GM19238 (cell line): ENCODE results near the gene ERGIC3.

Source experiments
- DNase-seq: peaks from one replicate; pipeline ENCODE4 v3.0.0; 2011; ENCODE audit warnings: low spot score; ENCODE audit not compliant: insufficient read length

The ERGIC3 gene

DNA sequence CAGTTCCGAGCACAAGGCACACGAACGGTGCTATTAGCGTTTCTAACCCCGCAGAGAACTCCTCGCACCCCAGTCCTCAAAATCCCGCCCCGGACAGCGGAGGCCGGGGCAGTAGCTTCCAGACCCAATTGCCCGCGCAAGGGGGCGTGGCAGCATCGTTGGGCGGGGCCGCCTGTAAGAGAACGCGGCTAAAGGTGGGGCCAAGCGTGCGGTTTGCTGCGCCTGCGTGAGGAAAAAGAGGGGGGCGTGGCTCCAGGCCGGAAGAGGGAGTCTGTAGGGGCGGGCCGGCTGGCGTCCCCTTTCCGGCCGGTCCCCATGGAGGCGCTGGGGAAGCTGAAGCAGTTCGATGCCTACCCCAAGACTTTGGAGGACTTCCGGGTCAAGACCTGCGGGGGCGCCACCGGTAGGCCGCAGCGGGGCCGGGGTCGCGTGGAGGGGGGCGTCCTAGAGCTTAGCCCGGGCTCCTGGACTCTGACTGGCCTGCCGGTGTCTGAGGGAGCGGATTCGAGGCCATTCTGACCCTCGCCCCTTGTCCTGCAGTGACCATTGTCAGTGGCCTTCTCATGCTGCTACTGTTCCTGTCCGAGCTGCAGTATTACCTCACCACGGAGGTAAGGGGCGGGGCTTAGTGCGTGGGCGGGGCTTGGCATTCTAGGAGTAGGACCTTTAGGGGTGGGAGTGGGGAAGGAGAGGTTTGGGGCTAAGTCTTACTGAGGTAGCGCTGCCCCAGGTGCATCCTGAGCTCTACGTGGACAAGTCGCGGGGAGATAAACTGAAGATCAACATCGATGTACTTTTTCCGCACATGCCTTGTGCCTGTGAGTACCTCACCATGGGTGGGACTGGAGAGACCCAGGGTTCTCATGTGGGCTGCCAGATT is at the start of gene ERGIC3:
TSS of gene ERGIC3 (plus strand) at position 296 of the 880 bp plus-strand sequence. CDS start at position 316, 20 bp downstream.
- DNase-seq, result peak; percentile 89

DNA sequence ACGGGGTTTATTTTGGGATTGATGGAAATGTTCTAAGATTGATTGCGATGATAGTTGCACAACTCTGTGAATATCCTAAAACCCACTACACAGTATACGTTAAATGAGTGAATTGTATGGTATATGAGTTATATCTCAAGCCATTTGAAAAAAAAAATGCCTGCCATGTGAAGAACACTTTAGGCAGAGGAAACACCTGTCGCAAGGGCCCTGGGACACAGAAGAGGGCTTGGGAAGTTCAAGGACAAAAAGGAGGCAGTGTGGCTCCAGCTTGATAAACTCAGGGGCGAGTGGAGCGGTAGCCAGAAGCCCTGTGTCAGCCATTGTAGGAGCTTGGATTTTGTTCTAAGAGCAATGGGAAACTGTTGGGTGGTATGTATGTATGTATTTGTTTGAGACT is 49.5 kb upstream of the ERGIC3 start:
- no peak for DNase-seq

DNA sequence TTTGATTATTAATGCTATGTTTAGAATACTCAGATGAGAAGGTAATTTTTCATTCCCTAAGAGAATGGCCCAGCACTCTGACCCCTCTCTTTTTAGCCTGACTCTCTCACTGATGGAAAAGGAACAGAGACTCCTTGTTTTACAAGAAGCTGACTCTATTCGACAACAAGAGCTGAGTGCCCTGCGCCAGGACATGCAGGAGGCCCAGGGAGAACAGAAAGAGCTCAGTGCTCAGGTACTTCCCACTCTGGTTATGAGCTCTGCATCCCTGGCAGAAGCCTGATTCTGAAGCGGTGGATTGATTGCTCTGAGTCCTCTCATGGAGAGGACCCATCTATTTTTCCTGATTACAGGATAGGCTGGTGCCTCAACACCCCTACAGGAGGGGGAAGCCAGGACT is 45.4 kb upstream of the ERGIC3 start:
- no peak for DNase-seq

DNA sequence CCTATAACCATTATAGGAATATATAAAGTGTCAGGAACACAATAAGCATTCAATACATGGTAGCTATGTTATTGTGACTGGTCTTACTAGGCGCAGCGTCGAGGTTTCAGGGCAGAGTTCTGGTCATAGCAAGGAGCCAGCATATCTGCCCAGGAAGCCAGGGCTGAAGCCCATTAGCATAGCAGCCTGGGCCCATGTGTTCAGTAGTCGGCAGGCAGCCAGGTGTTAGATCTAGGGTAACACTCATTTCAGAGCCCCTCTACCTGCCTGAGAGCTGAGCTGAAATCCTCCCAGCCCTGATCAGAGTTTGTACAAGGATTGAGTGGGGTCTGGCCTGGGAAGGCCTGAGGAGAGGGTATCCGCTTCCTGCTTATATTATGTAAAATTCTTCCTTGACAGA is 44.6 kb upstream of the ERGIC3 start:
- no peak for DNase-seq

DNA sequence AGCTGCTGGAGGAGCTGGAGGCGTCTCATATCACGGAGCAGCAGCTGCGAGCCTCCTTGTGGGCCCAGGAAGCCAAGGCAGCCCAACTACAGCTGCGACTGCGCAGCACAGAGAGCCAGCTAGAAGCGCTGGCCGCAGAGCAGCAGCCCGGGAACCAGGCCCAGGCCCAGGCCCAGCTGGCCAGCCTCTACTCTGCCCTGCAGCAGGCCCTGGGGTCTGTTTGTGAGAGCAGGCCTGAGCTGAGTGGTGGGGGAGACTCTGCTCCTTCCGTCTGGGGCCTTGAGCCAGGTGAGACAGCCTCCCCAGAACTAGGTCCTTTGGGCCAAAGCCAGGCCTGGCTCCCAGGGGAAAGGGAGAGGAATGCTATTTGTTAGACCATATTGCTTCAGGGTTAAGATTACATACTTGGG is 44.1 kb upstream of the ERGIC3 start:
- DNase-seq, result no peak

DNA sequence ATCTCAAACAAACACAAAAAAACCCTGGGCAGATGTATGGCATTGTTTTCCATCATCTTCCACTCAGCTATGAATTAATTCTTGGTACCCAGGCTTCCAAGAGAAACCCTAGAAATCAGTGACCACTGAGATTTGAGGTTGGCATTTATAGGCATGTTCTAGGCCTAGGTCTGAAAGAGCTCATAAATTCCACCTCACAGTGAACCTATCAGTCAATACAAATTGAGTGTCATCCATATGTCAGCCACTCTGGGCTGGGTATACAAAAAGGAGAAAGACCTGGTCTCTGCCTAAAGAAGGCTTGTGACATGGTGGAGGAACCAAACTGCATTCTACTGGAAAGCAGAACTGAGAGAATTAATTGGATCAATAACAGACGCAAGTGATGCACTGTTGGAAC is 42.6 kb upstream of the ERGIC3 start:
- no peak for DNase-seq

DNA sequence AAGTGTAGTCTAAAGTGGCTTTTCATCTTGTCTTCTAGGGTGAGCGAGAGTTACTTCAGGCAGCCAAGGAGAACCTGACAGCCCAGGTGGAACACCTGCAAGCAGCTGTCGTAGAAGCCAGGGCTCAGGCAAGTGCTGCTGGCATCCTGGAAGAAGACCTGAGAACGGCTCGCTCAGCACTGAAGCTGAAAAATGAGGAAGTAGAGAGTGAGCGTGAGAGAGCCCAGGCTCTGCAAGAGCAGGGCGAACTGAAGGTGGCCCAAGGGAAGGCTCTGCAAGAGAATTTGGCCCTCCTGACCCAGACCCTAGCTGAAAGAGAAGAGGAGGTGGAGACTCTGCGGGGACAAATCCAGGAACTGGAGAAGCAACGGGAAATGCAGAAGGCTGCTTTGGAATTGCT is 39.5 kb upstream of the ERGIC3 start:
- DNase-seq, result peak; percentile 64

DNA sequence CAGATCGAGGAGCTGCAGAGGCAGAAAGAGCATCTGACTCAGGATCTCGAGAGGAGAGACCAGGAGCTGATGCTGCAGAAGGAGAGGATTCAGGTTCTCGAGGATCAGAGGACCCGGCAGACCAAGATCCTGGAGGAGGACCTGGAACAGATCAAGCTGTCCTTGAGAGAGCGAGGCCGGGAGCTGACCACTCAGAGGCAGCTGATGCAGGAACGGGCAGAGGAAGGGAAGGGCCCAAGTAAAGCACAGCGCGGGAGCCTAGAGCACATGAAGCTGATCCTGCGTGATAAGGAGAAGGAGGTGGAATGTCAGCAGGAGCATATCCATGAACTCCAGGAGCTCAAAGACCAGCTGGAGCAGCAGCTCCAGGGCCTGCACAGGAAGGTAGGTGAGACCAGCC is 38.6 kb upstream of the ERGIC3 start:
- no peak for DNase-seq

DNA sequence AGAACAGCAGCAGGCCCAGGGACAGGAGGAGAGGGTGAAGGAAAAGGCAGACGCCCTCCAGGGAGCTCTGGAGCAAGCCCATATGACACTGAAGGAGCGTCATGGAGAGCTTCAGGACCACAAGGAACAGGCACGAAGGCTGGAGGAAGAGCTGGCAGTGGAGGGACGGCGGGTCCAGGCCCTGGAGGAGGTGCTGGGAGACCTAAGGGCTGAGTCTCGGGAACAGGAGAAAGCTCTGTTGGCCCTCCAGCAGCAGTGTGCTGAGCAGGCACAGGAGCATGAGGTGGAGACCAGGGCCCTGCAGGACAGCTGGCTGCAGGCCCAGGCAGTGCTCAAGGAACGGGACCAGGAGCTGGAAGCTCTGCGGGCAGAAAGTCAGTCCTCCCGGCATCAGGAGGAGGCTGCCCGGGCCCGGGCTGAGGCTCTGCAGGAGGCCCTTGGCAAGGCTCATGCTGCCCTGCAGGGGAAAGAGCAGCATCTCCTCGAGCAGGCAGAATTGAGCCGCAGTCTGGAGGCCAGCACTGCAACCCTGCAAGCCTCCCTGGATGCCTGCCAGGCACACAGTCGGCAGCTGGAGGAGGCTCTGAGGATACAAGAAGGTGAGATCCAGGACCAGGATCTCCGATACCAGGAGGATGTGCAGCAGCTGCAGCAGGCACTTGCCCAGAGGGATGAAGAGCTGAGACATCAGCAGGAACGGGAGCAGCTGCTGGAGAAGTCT is 37.9 kb upstream of the ERGIC3 start:
- no peak for DNase-seq

DNA sequence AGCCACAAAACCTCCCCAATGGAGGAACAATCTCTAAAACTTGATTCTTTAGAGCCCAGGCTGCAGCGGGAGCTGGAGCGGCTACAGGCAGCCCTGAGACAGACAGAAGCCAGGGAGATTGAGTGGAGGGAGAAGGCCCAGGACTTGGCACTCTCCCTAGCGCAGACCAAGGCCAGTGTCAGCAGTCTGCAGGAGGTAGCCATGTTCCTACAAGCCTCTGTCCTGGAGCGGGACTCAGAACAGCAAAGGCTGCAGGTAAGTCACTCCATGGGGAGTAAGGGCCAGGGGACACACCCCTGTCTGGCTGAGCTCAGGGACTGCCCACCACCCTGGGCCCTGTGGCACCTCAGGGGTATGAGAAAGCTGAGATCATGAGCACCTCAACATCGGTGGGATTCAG is 37.1 kb upstream of the ERGIC3 start:
- DNase-seq, result no peak

DNA sequence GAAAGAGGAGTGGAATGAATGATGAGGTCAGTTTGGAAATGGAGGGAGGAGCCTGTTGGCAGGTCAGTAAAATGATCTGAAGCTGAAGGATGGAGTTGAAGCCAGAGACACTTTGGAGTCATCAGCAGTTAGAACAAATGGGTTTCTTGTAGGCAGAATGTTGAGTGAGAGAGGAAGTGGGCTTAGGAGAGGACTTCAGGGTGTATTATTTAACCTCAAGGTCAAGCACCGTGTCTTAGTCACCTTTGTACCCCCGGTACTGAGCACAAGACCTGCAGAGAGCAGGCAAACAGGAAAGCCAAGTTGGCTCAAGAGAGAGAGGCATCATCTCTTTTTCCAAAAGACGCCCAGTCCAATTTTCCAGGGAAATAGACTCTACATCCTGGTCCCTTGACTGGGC is 35.7 kb upstream of the ERGIC3 start:
- no peak for DNase-seq

DNA sequence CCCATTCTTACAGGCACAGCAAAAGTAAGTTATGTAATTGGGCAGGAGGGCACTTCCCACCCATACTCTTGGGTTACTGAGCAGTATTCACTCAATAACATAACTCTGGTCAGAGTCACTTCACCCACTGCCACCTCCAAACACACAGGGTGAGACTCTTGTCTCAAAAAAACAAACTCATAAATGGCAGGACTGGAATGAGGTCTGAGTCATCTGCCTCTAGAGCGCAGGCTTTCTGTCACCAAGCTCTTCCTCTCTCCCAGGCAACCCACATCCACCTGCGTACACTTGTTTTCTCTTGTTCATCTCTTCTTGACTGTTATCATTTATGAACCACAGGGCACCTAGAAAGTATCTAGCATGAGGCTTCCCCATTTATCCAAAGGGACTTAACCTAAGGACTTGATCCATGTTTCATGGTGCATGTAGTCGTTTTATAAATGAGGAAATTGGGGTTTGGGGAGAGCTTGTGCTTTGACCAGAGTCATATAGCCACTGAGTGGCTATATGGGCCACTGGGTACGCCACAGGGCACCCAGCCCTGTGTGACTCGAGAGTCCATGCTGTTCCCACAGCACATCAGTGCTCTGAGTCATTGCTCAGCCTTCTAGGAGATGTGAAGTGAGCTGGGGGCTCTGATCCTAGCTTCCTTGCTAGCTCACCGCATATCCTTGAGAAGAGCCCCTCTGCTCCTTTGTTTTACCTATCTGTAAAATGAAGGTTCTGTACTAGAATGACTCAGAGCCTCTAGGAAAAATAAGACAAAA is 34.8 kb upstream of the ERGIC3 start:
- DNase-seq, result no peak

DNA sequence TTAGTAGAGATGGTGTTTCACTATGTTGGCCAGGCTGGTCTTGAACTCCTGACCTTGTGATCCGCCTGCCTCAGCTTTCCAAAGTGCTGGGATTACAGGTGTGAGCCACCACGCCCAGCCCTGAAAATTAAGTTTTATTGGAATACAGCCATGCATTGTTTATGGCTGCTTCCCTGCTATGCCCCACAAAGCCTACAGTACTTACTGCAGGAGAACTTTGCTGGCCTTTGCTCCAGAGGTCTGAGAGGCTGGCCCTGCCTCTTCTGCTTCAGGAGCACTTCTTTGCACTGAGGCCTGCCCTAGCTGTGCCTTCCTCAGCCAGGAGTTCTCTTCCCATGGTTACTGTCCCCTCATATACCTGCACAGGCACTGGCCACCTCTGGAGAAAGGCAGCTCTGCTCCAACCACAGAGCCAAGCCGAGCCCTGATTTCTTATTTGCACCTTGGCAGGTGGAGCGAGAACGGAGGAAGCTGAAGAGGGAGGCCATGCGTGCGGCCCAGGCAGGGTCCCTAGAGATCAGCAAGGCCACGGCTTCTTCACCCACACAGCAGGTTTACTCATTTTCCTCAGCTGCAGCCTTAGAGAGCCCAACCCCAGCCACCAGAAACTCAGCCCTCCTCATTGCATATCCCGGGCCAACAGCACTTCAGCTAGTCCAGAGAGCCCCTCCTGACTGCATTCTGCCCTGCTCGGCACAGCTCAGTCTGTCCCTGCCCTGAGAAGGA is 33.2 kb upstream of the ERGIC3 start:
- DNase-seq, result no peak

DNA sequence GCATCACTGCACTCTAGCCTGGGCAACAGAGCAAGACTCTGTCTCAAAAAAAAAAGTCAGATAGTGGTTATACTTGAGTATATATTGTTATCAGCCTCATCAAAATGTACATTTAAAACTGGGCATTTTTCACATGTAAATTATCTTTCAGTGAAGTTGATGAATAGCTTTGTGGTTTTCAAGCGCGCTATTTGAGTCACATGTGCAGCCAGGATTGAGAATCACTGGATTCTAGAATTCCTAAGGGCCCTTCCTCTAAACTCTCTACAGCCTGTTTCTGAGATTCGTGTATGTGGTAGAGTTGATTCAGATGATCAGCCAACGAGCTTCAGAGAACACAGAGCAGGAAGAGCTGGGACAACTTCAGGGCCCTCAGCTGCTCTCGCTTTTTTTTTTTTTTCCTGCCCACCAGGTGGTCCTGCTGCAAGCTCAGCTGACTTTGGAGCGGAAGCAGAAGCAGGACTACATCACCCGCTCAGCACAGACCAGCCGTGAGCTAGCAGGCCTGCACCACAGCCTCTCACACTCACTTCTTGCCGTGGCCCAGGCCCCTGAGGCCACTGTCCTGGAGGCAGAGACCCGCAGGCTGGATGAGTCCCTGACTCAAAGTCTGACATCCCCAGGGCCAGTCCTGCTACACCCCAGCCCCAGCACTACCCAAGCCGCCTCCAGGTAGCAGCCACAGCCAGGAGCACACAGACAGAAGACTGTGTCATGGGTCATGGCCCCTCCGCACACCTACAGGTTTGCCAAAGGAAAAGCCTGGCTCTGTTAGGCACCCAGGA is 30.7 kb upstream of the ERGIC3 start:
- no peak for DNase-seq

DNA sequence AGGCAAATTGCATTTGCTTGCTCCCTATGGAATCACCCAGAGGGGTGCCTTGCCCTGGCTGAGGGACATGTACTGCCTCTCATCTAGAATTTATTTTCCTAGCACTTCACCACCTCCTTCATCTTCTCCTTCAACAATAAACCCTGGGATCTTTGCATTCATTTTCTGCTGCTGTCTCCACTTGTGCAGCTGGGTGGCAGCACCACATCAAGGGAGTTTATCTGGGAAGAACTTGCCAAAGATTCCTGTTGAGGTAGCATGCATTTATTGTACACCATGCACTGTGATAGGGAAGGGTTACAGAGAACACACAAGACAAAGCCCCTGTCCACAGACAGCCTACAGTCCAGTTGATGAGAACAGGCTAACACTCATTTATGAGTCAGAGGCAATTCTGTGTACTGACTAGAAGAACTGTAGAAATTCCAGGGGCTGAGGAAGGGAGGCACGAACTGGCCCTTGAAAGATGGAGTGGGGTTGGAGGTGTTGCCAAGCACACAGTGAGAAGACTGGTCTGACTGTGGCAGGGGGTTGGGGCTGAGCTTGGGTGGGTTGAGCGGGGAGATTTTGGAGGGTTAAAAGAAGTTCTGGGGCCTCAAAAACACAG is 30.0 kb upstream of the ERGIC3 start:
- no peak for DNase-seq

DNA sequence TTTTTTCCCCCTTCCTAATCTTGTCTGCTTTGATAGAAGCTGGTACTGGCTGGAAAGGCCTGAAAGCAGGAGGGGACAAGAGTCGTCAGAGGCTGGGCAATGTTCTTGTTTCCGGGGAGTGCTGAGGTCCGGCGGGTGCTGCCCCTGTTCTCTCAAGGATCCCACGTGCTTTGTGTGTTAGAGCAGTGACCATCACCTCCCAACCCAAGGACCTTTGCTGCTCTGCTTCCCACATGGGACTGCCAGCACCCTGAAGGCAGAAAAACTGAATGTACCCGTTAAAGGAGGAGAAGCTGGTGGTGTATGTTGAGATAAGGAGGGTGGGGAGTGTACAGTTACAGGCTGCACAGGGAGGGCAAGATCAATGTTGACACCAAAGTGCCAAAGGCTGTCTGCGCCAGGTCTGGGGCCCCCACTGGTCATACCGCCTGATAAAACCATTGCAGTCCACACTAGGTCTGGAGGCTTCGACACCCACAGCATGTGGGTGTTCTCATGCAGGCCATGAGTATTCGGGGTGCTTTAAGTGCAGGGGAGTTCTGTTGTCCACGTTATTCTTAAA is 27.4 kb upstream of the ERGIC3 start:
- no peak for DNase-seq

DNA sequence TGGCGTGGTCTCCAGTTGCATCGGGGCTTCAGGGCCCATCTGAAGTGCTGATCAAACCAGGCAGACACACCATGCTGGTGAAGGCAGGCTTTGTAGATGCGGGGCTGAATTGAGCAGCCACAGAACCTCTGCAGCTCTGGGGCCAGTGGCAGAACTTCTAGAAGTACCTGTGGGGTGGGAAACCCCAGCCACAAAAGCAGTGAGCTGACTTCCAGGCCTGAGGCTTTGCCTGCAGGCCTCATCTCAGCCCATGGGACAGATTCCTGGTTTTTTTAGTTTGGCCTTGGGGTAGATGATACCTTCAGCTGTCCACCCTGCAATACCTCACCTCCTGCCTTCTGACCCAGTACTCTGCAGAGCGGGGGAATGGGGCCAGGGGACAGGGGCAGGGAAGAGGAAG is 26.5 kb upstream of the ERGIC3 start:
- no peak for DNase-seq

DNA sequence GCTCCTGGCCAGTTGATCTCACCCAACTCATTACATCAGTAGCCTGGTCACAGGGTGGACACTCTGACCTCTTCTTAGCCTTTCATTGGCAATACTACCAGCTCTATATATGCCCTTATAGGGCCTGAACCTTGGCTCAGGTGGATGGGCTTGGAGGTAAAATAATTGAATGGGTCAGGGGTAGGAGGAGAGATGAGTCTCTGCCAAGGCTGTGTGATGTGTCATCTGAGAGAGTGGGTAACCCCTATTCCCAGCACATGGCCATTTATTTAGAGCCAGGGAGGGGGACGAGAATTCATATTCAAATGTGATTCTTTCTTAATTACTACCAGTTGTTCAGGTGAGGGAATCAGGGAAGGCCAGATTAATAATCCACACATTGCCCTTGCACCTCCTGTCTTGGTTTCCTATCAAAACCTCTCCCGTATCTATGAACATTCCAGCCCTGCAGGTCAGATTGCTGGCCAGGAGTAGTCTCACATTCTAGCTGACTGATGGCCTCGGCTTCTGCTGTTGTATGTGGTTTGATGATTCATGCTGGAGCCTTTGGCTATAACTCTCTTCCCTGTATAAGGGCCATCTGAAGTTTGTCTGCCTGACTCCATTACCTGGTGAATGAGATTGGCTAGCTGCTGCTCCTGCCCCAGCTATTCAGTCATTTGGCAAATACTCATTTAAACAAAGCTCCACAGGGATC is 25.8 kb upstream of the ERGIC3 start:
- DNase-seq, result no peak

DNA sequence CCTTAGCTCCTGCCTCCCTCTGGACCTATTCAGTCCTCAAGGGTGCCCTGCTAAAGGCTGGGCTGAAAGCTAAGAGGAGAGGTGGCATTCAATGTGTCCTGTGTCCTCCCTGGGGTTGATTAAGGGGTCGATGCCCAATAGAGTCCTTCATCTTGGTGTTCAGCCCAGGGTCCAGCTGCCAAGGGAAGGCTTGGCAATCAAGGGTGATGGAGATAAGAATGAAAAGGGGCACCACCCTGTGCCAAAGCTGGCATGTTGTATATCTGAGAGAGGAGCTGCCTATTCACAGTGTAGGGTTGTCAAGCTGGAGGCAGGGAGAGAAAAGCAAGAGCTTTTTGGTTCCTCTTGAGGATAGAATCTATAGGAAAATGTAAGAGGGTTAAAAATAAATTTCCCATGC is 24.8 kb upstream of the ERGIC3 start:
- DNase-seq, result no peak
